Endothelial cell of umbilical vein (primary cell): Measurements from ENCODE around the gene COQ8B. TPM values are rescaled to one million over a fixed set of nuclear protein-coding genes. Genes with fewer than 3 reads are reported as not detected.

Experiments used
- BruUV-seq: library from RNA; stranded (reverse); fragments of 400-500 nt; replicated peaks from 2 replicates; lab custom pipeline; 2021; lab: Mats Ljungman, UMichigan
- CTCF ChIA-PET: fragments of 300-600, 350-600 bp; sonication (Branson Sonifier 250); formaldehyde crosslinking; loops from one replicate; lab custom pipeline; 2021; ENCODE audit warnings: antibody characterized with exemption, inconsistent platforms; lab: Charles Lee
- POLR2A ChIA-PET: fragments of 300-600, 350-600 bp; sonication (Branson Sonifier 250); formaldehyde crosslinking; loops from one replicate; lab custom pipeline; 2021; ENCODE audit warnings: antibody characterized with exemption, inconsistent platforms; lab: Charles Lee
- DNase-seq: peaks from one replicate; pipeline ENCODE4 v3.0.0-alpha.2; 2011; ENCODE audit warnings: low read depth, low spot score
- FAIRE-seq: peaks from 2 replicates; lab custom pipeline; 2011; peaks lifted over from hg19 to GRCh38; lab: Jason Lieb, UNC
- H2AFZ ChIP-seq: 2 replicates; pipeline ENCODE4 v1.6.0; 2012; ENCODE audit warnings: low read depth, low read length, control low read depth, inconsistent platforms
- H3K27ac ChIP-seq: 2 replicates; pipeline ENCODE4 v1.5.1; 2011; ENCODE audit warnings: low read depth, mild to moderate bottlenecking, control low read depth, low read length, moderate library complexity; ENCODE audit not compliant: insufficient read depth
- H3K27me3 ChIP-seq, 2 experiments: 2 replicates each; pipeline versions ENCODE4 v1.6.0 to v1.6.1; 2011; ENCODE audit warnings: low read length in 2 of 2, mixed read lengths in 1 of 2; ENCODE audit not compliant: control insufficient read depth in 2 of 2, insufficient read depth in 2 of 2
- H3K36me3 ChIP-seq, 2 experiments: 2 replicates in 1 of 2; 3 replicates in 1 of 2; pipeline ENCODE4 v1.5.1; 2011; ENCODE audit warnings: low read length in 2 of 2, mild to moderate bottlenecking in 1 of 2, moderate library complexity in 1 of 2; ENCODE audit not compliant: control insufficient read depth in 2 of 2, insufficient read depth in 2 of 2; ENCODE audit errors: extremely low read depth in 1 of 2
- H3K4me1 ChIP-seq: 3 replicates; pipeline ENCODE4 v1.5.1; 2011; ENCODE audit warnings: mild to moderate bottlenecking, low read length; ENCODE audit not compliant: control insufficient read depth, insufficient read depth; ENCODE audit errors: extremely low read depth
- H3K4me2 ChIP-seq: 2 replicates; pipeline ENCODE4 v1.6.1; 2011; ENCODE audit warnings: low read length, control low read depth, mixed read lengths; ENCODE audit not compliant: insufficient read depth
- H3K4me3 ChIP-seq, 3 experiments: fragments of 200-600 bp in 1 of 3; sonication (generic), shearing (Covaris generic) in 1 of 3; replicated peaks in 1 of 3; 2 replicates each; pipeline ENCODE4 v1.5.1; 2011 to 2016; ENCODE audit warnings: control low read depth in 3 of 3, low read length in 3 of 3, mild to moderate bottlenecking in 2 of 3, inconsistent platforms in 1 of 3, low read depth in 1 of 3, moderate library complexity in 1 of 3; ENCODE audit not compliant: insufficient read depth in 1 of 3
- H3K79me2 ChIP-seq: 2 replicates; pipeline ENCODE4 v1.6.0; 2012; ENCODE audit warnings: low read length, inconsistent platforms; ENCODE audit not compliant: control insufficient read depth, insufficient read depth
- H3K9ac ChIP-seq: replicated peaks from 2 replicates; pipeline ENCODE3; 2011; ENCODE audit warnings: low read length, control low read depth; ENCODE audit not compliant: insufficient read depth; ENCODE audit errors: extremely low read depth
- H3K9me1 ChIP-seq: replicated peaks from 3 replicates; pipeline ENCODE4 v1.6.0; 2011; ENCODE audit warnings: mild to moderate bottlenecking, low read length; ENCODE audit not compliant: control insufficient read depth, insufficient read depth; ENCODE audit errors: extremely low read depth
- H3K9me3 ChIP-seq: replicated peaks from 2 replicates; pipeline ENCODE4 v1.5.1; 2012; ENCODE audit warnings: low read length, inconsistent platforms; ENCODE audit not compliant: control insufficient read depth, insufficient read depth
- H4K20me1 ChIP-seq: replicated peaks from 2 replicates; pipeline ENCODE3; 2011; ENCODE audit warnings: mild to moderate bottlenecking, low read length; ENCODE audit not compliant: control insufficient read depth, insufficient read depth; ENCODE audit errors: extremely low read depth
- EZH2 ChIP-seq: IDR thresholded peaks from 2 replicates; pipeline ENCODE4 v1.6.1; 2012; ENCODE audit warnings: borderline replicate concordance, low read depth, mild to moderate bottlenecking, moderate library complexity, low read length, inconsistent platforms; ENCODE audit not compliant: severe bottlenecking
- FOS ChIP-seq: IDR thresholded peaks from 2 replicates; pipeline ENCODE4 v1.6.1; 2011; ENCODE audit warnings: mild to moderate bottlenecking, low read length, moderate library complexity, borderline replicate concordance; ENCODE audit not compliant: insufficient read depth
- GATA2 ChIP-seq: IDR thresholded peaks from 2 replicates; pipeline ENCODE4 v1.7.0; 2011; ENCODE audit warnings: low read depth, mild to moderate bottlenecking, moderate library complexity, mixed read lengths, low read length; ENCODE audit not compliant: insufficient read length, insufficient read depth
- JUN ChIP-seq: IDR thresholded peaks from 2 replicates; pipeline ENCODE4 v1.6.1; 2011; ENCODE audit warnings: borderline replicate concordance, low read depth; ENCODE audit not compliant: insufficient read length, insufficient read depth
- MYC ChIP-seq: IDR thresholded peaks from one replicate; pipeline ENCODE4 v1.6.1; 2011; ENCODE audit warnings: mild to moderate bottlenecking, low read depth, low read length
- POLR2A ChIP-seq: IDR thresholded peaks from 2 replicates; pipeline ENCODE4 v1.6.1; 2012; ENCODE audit warnings: low read depth, mild to moderate bottlenecking, control low read depth, low read length
- POLR2AphosphoS5 ChIP-seq: IDR thresholded peaks from 2 replicates; pipeline ENCODE4 v1.6.1; 2012; ENCODE audit warnings: low read depth, mild to moderate bottlenecking, control low read depth, low read length, moderate library complexity; ENCODE audit not compliant: insufficient read depth
- dilution Hi-C: fragments of 300-500 bp; cut with MboI; formaldehyde crosslinking; loops from one replicate; pipeline ENCODE4 v1.15.0; 2019; ENCODE audit warnings: low sequenced_read_pairs; ENCODE audit not compliant: extremely low pct_ligation_motif_present
- intact Hi-C: fragments of 100-400 bp; cut with micrococcal nuclease; formaldehyde crosslinking; loops from one replicate; pipeline ENCODE4 v1.10.0; 2022
- polyA plus RNA-seq, 4 experiments: library from polyadenylated mRNA; depleted of rRNA in 3 of 4; stranded (reverse) in 3 of 4; unstranded in 1 of 4; fragments of >200 nt; gene quantifications; 2 replicates each; pipeline versions ENCODE4 v1.2.1 to v1.2.3, GENCODE V29; 2011 to 2012; ENCODE audit warnings: missing spikeins in 1 of 4
- total RNA-seq: library from RNA; stranded (reverse); gene quantifications from 2 replicates; pipeline ENCODE4 v1.2.3, GENCODE V29; 2021
- TF ChIP-seq, protein P1 (sequence below), 2 donors: IDR thresholded peaks; 1 replicate in 1 of 2; 2 replicates in 1 of 2; pipeline ENCODE4 v1.5.1; 2011; ENCODE audit warnings: low read length in 2 of 2, mild to moderate bottlenecking in 2 of 2, moderate library complexity in 2 of 2, control low read depth in 1 of 2, inconsistent platforms in 1 of 2, low read depth in 1 of 2; ENCODE audit not compliant: insufficient read depth in 1 of 2; ENCODE audit errors: extremely low read depth in 1 of 2
- TF ChIP-seq, protein P2 (sequence below): IDR thresholded peaks from 2 replicates; pipeline ENCODE4 v1.6.1; 2011; ENCODE audit not compliant: insufficient read depth, insufficient read length

The COQ8B gene
- total and polyA plus RNA-seq, 2 donors (not counting 3 experiments of a cell fraction or from before 2014, with no cell fraction given), result 16.2 to 19.2 TPM

- intact Hi-C loops (no loop called here), dilution Hi-C loops (no loop called here)
- no TSS peak for BruUV-seq
- Histone ChIP-seq H4K20me1 (no peaks in the 10 kb centered on the region), H3K9me3 (no peaks in the 10 kb centered on the region), H3K4me1 (no peaks in the 10 kb centered on the region), H3K4me2 (no peak overlapping the region), H3K36me3 (peaks cover 9 to 26% of the 10 kb centered on the region in 2 experiments), H3K9ac (no peak overlapping the region), H3K9me1 (no peaks in the 10 kb centered on the region), H3K27ac (no peak overlapping the region), H3K27me3 (no peaks in the 10 kb centered on the region), H3K4me3 (no peak overlapping the region), H3K79me2 (no peaks in the 10 kb centered on the region), H2AFZ (no peak overlapping the region)
- ChIA-PET CTCF (no interaction called here), POLR2A (no interaction called here)
- TF ChIP-seq EZH2, result no peak
- TF ChIP-seq JUN, result no peak
- TF ChIP-seq, protein P1, sequence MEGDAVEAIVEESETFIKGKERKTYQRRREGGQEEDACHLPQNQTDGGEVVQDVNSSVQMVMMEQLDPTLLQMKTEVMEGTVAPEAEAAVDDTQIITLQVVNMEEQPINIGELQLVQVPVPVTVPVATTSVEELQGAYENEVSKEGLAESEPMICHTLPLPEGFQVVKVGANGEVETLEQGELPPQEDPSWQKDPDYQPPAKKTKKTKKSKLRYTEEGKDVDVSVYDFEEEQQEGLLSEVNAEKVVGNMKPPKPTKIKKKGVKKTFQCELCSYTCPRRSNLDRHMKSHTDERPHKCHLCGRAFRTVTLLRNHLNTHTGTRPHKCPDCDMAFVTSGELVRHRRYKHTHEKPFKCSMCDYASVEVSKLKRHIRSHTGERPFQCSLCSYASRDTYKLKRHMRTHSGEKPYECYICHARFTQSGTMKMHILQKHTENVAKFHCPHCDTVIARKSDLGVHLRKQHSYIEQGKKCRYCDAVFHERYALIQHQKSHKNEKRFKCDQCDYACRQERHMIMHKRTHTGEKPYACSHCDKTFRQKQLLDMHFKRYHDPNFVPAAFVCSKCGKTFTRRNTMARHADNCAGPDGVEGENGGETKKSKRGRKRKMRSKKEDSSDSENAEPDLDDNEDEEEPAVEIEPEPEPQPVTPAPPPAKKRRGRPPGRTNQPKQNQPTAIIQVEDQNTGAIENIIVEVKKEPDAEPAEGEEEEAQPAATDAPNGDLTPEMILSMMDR (IDR thresholded peaks at IDR 0.05; ENCODE audit: extremely low read depth in 1 of 2, insufficient read depth in 1 of 2, low read depth in 1 of 2, low read length in 2 of 2), result no peak
- no peak for TF ChIP-seq POLR2A
- no peak for TF ChIP-seq FOS
- TF ChIP-seq GATA2, result no peak
- no peak for TF ChIP-seq POLR2AphosphoS5
- TF ChIP-seq, protein P2, sequence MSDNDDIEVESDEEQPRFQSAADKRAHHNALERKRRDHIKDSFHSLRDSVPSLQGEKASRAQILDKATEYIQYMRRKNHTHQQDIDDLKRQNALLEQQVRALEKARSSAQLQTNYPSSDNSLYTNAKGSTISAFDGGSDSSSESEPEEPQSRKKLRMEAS, result no peak
- TF ChIP-seq MYC, result no peak
- no peak for DNase-seq
- no peak for FAIRE-seq
Observed at GRCh38 chr19:40739030-40739839, 22.5 kb upstream of the COQ8B start.
